ENCODE results near the gene AP3S1.
"Not testable (repeated sequence)": the region's sequence is repeated elsewhere in the genome, so short reads cannot be mapped to it uniquely, and the experiment has no call there.

AP3S1 gene

DNA sequence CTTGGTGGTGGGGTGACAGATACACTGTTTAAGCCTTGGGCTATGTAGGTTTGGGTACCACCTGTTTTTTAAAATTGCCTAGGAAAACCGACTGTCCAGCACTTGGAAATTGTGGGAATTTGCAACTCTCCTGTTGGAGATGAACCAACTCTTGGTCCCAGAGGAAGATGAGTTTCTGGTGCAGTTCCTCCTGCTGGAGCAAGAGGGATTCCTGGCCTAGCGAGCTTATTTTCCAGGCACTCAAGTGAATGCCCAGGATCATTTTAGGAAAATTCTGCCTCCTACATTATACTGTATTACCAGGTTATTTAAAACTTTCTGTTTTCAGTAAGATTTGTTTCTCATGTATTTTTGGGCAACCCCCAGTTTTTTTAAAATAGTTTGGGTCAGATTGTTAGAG lies 33.7 kb downstream of the AP3S1 start:
- no peak for DNase-seq

DNA sequence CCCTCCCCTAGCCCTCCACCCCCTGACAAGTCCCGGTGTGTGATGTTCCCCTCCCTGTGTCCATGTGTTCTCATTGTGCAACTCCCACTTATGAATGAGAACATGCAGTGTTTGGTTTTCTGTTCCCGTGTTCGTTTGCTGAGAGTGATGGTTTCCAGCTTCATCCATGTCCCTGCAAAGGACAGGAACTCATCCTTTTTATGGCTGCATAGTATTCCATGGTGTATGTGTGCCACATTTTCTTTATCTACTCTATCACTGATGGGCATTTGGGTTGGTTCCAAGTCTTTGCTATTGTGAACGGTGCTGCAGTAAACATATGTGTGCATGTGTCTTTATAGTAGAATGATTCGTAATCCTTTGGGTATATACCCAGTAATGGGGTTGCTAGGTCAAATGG lies 35.6 kb downstream of the AP3S1 start:
- DNase-seq: not testable (repeated sequence)

DNA sequence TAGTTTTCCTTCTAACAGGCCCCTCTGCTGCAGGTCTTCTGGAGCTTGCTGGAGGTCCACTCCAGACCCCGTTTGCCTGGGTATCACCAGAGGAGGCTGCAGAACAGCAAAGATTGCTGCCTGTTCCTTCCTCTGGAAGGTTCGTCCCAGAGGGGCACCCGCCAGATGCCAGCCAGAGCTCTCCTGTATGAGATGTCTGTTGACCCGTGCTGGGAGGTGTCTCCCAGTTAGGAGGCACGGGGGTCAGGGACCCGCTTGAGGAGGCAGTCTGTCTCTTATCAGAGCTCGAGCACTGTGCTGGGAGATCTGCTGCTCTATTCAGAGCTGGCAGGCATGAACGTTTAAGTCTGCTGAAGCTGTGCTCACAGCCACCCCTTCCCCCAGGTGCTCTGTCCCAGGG lies 40.7 kb downstream of the AP3S1 start:
- not testable (repeated sequence) for DNase-seq

DNA sequence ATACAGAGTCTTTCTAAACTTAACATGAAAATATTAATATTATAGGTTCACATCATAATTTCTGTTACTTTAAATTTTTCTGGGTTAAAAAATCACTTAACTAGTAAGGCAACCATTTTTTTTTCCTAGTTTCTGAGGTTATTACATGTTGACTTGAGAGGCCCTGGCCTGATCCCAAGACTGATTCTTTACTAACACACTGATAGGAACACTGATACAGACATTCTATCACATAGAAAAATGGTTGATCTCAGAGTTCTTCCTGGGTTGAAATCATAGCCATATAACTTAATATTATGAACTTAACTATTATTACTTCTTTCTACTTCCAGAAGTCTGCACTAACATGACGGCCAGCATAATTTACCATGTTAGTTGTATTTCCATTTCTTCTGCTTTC lies 43.0 kb downstream of the AP3S1 start:
- DNase-seq: no peak

DNA sequence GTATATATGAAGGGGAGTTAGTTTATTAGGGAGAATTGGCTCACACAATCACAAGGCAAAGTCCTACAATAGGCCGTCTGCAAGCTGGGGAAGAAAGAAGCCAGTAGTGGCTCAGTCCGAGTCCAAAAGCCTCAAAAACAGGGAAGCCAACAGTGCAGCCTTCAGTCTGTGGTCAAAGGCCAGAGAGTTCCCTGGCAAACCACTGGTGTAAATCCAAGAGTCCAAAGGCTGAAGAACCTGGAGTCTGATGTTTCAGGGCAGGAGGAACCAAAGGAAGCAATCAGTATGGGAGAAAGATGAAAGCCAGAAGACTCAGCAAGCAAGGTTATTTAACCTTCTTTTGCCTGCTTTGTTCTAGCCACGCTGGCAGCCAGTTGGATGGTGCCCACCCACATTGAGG lies 43.5 kb downstream of the AP3S1 start:
- not testable (repeated sequence) for DNase-seq

DNA sequence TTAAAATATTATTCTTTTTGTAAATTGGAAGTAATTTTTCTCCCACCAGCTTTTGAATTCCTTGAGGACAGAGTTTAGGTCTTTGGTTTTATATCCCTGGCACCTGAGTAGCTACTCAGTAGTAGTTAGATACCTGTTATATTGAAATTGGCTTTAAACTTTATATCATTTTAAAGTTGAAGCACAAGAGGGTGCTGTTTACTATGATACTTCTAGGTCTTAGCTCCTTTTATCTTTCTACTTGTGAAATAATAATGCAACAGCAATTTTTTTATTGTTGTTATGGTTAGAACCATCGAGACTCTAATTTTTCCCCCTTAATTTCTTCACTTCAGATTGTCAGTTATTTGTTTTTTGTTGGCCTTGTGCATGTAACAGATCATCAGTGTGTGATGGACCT lies 46.3 kb downstream of the AP3S1 start:
- no peak for DNase-seq

DNA sequence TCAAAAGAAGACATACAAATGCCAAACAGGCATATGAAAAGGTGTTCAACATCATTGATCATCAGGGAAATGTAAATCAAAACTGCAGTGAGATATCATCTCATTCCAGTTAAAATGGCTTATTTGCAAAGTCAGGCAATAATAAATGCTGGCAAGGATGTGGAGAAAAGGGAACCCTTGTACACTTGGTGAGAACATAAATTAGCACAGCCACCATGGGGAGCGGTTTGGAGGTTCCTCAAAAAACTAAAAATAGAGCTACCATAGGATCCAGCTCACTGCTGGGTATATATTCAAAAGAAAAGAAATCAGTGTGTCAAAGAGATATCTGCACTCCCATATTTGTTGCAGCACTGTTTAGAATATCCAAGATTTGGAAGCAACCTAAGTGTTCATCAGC lies 50.3 kb downstream of the AP3S1 start:
- no peak for DNase-seq

DNA sequence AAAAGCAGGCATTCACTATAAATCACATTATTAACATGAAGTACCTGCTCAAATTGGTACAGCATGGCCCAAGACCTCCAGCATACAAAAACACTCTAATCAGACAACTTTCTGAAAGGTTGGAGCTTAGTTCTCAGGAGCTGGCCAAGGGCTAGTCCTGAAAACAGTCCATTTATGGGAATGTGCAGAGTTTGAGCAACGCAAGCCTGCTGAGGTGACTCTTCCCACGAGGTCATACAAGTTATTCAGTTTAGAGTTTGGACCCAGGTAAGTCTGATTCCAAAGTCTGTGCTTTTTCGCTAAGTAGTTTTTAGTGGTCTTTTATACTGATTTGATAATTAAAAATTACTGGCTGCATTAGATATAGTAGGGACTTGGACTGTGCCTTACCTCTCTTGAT lies 52.6 kb downstream of the AP3S1 start:
- no peak for DNase-seq

DNA sequence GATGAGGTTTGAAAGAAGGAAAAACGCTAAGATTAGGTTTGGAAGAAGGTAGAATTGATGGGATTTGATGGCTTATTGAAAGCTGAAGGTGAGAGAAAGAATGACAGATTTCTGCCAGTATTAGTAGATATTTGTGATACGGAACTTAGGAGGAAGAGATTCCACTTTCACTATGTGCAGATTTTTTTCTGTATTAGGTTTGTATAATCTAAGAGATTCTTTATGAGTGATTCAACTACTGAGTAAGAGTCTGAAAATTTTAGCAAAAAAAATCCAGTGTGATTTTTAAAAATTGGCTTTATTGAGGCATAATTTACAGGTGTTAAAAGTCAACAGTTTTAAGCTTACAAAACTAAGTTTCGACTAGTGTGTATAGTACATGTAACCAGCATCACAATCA lies 54.1 kb downstream of the AP3S1 start:
- no peak for DNase-seq

DNA sequence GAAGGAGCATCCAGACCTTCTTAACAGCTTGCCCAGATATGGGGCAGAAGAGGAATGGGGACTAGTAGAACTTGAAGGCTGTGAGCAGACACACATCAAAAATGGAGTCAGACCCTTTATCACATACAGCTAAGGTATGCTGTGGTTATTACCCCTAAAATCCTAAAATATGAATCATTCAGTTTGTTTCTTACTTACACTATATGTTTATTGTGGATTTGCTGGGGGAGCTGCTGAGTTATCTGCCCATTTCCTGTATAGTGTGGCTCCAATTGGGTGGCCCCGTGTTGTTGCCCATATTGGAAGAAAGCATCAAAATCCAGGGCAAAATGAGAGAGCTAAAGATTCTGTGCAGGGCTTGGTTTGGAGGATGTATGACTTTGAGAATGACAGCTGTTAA lies 56.9 kb downstream of the AP3S1 start:
- no peak for DNase-seq

DNA sequence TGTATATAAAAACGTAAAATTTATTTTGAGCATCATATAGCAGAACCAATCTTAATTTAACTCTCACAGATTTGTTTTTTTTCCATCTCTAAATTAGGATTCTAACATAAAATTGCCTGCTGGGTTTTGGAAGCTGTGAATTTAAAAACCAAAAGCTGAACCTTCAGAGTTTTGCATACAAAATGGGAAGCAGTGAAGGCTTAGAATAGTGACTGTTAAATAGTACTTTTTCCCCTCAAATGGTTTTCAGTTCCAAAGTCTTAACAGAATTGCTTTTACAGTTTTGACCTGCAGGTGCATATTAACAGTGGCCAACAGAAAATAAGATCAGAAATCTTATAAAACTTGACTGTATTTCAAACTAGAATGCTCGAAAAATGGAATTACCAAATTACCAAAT lies 65.4 kb downstream of the AP3S1 start:
- DNase-seq: no peak

DNA sequence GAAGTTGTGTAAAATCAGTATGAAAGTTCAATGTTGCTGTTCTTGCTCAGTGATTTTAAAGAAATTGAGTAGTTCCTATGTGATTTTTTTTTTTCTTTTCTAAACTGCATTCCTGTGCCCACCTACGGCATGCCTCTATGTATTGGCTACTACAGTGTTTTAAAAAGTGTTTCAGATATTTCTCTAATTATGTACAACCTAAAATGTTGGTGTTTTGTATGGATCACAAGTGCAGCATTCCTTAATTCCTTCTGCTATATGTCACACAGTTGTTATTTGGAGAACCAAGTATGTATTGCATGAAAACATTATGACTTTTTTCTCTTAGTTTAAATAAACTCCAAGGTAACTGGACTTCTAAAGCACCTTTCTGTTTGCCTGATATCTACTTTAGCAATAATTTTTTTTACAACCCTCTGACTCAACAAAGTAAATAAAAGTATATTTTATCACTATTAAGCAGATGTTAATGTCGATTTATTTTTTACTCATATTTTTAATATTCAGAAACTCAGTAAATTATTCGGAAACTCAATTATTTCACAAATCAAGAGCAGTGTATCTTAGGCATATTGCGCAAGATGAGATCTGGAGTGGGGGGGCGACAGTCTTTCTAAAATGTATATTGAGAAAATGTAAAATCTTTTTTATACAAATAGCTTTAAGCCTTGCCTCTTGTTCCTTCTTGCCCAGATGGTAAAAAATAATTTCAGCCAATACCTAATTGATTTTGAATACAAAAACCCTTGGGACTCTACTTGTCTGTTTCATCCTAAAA lies 72.1 kb downstream of the AP3S1 start:
- not testable (repeated sequence) for DNase-seq

DNA sequence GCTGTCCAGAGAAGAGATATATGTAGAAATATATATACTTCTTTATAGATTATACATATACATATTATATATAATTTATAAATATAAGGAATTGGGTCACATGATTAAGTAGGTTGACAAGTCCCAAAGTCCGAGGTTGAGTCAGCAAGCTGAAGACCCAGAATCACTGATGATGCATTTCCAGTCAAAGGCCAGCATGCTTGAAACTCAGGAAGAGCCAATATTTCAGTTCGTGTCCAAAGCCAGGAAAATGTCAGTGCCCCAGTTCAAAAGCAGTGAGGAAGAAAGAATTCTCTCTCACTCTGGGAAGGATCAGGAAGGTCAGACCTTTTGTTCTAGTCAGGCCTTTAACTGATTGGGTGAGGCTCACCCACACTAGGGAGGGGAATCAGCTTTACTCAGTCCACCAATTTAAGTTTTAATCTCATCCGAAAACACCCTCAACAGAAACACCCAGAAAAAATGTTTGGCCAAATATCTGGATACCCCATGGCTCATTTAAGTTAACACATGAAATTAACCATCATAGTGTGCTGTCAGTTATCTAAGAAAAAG lies 78.5 kb downstream of the AP3S1 start:
- DNase-seq: no peak

DNA sequence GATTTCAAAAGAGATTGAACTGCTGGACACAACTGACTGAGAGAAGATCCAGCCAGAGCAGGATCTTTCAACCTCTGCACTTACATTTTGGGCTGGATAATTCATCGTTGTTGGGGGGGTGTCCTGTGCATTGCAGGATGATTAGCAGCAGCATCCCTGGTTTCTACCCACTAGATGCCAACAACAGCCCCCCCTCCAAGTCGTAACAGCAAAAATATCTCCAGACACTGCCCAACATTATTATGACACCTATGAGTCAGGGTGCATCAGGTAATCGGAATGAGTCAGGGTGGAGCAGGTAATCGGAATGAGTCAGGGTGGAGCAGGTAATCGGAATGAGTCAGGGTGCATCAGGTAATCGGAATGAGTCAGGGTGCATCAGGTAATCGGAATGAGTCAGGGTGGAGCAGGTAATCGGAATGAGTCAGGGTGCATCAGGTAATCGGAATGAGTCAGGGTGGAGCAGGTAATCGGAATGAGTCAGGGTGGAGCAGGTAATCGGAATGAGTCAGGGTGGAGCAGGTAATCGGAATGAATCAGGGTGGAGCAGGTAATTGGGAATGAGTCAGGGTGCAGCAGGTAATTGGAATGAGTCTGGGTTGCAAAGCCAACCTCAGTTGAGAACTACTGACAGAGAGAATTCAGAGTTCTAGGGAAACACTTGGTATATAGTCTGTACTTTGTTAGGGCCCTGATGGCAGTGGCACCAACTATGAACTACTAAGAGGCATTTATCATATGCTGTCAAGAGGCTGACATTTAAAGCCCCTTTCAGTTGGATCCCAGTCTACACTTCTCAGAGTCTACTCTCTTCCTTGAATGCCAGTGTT lies 87.1 kb downstream of the AP3S1 start:
- not testable (repeated sequence) for DNase-seq

DNA sequence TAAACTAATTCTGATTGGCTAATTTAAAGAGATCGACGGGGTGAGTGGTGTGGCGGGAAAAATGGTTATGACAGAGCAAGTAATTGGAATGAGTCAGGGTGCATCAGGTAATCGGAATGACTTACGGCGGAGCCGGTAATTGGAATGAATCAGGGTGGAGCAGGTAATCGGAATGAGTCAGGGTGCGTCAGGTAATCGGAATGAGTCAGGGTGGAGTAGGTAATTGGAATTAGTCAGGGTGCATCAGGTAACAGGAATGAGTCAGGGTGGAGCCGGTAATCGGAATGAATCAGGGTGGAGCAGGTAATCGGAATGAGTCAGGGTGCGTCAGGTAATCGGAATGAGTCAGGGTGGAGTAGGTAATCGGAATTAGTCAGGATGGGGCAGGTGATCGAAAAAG lies 88.4 kb downstream of the AP3S1 start:
- peak; percentile 16 for DNase-seq

DNA sequence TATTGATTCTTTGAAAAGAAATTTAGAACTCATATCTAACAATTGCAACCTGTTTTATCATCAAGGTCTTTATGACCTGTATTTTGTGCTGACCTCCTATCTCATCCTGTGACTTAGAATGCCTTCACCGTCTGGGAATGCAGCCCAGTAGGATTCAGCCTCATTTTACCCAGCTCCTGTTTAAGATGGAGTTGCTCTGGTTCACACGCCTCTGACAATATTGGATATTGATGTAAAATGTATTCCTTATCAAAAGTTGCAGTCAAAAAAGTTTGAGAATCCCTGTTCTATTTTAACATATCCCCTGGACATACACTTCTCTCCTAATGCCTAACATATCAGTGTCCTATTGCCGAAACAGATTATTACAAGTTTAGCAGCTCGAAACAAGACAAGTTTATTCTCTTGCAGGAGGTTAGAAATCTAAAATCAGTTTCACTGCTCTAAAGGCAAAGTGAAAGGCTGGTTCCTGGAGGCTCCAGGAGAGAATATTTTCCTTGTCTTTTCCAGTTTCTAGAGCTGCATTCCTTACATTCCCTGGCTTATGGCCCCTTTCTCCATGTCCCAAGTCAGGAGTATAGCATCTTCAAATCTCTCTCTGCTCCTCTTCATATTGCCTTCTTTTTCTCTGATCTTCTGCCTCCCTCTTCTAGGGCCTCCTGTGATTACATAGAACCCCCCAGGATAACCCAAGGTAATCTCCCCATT lies 89.0 kb downstream of the AP3S1 start:
- no peak for DNase-seq

DNA sequence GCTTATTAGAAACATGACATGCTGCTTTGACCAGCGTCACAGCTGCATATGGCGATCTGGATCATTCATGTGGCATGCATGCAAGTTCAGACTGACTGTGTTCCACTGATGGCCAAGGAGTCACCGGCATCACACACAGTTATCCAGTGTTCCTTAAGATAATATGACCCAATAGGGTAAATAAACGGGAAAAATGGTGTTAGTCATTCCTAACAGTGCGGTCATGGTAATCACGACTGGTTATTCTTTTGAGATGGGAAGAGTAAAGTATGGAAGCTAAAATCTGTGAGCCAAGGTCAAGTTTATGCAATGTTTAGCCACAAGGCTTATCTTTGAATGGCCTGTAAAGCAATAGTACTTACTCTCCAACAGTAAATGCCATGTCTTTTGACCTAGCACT lies 91.3 kb downstream of the AP3S1 start:
- no peak for DNase-seq

DNA sequence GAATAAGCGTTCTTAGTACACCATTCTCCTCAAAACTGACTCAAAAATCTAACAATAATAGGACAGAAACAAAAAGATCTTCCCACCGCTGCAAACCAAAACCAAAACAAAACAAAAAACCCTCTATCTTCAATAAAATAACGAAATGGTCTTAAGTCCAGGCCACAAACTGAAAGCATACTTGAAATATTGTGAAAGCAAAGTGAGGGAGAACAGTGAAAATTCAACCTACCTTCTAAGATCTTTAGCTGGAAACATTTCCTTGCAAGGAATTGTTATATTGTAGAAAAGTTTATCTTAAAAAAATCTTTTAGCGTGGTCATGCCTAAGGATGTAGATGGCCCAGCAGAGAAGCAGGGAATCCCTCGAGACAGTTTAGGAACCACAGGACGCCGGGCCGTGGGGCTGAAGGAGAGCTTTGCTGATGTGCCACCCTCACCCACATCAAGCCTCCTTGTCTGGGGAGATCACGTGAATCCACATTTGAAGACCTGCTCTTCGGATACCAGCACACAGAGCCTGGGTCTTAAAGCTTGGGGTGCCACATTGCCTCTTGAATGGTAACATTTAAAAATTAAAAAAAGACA lies 92.7 kb downstream of the AP3S1 start:
- DNase-seq: no peak

DNA sequence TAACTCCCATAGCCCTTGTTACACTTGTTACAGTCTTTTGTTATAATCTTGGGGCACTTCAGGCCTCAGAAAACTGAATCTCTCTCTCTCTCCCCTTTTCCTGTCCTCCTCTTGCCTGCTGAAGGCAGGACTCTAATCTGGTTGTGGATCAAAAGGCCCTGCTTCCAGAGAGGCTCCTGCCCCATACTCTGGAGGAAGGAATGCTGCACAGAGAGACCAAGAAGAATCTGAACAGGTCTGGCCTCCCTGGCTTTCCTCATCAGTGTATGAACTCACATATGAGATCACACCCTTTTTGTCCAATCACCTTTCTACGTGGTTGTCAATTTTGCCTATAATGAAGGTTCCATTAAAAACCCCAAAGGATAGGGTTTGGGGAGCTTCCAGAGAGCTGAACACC lies 94.3 kb downstream of the AP3S1 start:
- DNase-seq: no peak

DNA sequence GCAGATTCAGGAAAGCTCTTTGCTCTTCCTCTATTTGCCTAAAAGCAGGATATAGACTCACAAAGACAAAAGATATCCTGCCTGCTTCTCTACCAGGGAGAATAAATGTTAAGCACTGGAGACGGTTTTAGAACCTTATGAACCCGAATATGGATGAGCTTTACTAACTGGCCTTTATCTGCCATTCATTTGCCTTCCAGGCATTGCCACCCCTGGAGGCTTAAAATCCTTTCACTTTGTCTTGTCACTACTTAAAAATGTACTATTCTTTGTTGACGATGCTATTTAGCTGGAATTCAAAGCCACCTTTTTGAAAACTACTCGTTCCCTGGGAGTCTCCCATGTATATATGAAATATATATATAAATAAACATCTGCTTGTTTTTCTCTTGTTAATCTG lies 97.3 kb downstream of the AP3S1 start:
- no peak for DNase-seq

DNA sequence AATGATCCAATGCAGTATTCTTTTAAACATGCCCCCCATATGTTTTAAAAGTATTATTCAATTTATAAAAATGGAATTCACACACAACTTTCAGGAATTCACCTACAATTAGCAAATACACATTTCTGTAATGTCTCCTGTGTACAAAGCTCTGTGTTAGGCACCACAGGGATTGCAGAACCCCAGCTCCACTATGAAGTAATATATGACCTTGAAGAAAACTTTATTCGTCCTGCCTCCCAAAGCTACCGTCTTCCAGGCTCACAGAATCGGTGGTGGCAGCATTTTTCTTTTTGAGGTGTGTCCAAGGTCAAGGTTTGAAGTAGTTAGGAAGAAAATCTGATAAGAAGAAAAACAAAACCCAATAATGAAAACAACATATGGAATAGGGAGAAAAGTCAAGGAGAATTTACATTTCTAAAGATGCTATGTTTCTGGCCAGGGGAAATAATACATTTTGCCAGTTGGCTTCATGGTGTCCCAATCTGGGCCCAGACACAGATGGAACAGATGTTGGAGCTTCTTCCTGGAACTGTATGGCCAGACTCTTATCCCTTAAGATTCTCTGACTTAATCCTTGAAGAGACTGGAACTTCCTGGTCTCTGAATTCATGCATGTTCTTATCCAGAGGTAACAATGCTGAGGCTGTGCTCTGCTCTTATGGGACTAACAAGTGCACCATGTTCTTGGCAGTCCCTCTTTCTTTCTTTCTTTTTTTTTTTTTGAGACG lies 98.5 kb downstream of the AP3S1 start:
- DNase-seq: no peak

DNA sequence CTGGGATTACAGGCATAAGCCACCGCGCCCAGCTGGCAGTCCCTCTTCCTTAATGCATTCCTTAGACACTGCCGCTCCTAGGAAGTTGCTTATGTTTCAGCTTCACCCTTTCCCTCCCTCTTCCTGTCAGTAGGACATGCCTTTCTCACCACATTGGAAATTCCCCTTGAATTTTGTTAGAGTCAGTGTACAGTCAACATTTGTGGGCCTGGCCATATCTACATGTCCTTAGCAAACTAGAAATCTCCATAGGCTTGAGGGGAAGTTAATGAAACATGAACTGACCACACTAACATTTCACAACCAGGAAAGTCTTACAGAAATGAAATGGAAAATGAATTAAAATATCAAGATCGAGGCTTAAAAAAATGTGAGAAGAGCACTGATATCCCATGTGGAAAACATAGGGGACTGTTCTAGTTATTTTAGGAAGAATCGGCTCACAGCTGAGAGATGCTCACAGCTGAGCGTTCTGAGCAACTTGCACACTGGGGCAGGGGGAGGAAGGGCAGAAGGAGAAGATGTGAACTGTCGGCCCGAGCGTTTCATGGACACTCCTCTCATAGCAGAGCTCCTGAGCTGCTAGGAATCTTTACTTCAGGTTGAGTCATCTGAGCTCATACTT lies 99.4 kb downstream of the AP3S1 start:
- DNase-seq: no peak

Data from NCI-H2227 treated with DMSO at 0.1 percent for 48 hours (cell line).